Measurements from ENCODE around the gene KLKB1.

The KLKB1 gene

GRCh38 chr4:186255122-186255521 lies 27.8 kb downstream of the KLKB1 start:
- ATAC-seq: no peak
- no peak for TF ChIP-seq POU6F1 (CRISPR knock-in tag; IDR thresholded peaks at IDR 0.05; ENCODE audit: borderline replicate concordance, low read depth)
- no peak for TF ChIP-seq ZNF565 (CRISPR knock-in tag; conservative IDR thresholded peaks at IDR 0.05; ENCODE audit: low read depth)
- no peak for TF ChIP-seq ZNF8 (CRISPR knock-in tag; IDR thresholded peaks at IDR 0.05)
- TF ChIP-seq CSRNP3 (CRISPR knock-in tag; IDR thresholded peaks at IDR 0.05): no peak
- no peak for TF ChIP-seq ARNTL (CRISPR knock-in tag; IDR thresholded peaks at IDR 0.05; ENCODE audit: borderline replicate concordance, low read depth)
- no peak for TF ChIP-seq ESRRG (CRISPR knock-in tag; IDR thresholded peaks at IDR 0.05)
- no peak for TF ChIP-seq PATZ1 (CRISPR knock-in tag; IDR thresholded peaks at IDR 0.05; ENCODE audit: borderline replicate concordance)
- no peak for TF ChIP-seq SNAI2 (CRISPR knock-in tag; IDR thresholded peaks at IDR 0.05)

GRCh38 chr4:186258216-186258811 lies 31.0 kb downstream of the KLKB1 start:
- no peak for ATAC-seq
- TF ChIP-seq PPARA (CRISPR knock-in tag; IDR thresholded peaks at IDR 0.05; ENCODE audit: borderline replicate concordance) (no peak), OSR1 (CRISPR knock-in tag; IDR thresholded peaks at IDR 0.05) (no peak), ZFP3 (CRISPR knock-in tag; IDR thresholded peaks at IDR 0.05) (no peak), ZNF8 (CRISPR knock-in tag; IDR thresholded peaks at IDR 0.05) (no peak), CSRNP3 (CRISPR knock-in tag; IDR thresholded peaks at IDR 0.05) (no peak), ESRRG (CRISPR knock-in tag; IDR thresholded peaks at IDR 0.05) (no peak), TSHZ2 (CRISPR knock-in tag; IDR thresholded peaks at IDR 0.05) (no peak), CREB5 (CRISPR knock-in tag; IDR thresholded peaks at IDR 0.05; ENCODE audit: low read depth) (no peak), GLIS3 (CRISPR knock-in tag; IDR thresholded peaks at IDR 0.05) (no peak), SNAI2 (CRISPR knock-in tag; IDR thresholded peaks at IDR 0.05) (no peak), BACH2 (CRISPR knock-in tag; IDR thresholded peaks at IDR 0.05; ENCODE audit: borderline replicate concordance) (no peak), ZNF70 (CRISPR knock-in tag; IDR thresholded peaks at IDR 0.05) (no peak)

- no peak for TF ChIP-seq GLIS3 (CRISPR knock-in tag; IDR thresholded peaks at IDR 0.05)
- ATAC-seq: no peak
Measured at GRCh38 chr4:186260117-186260503, 32.8 kb downstream of the KLKB1 start.
